Cardiac muscle cell (in vitro differentiated cells and primary cell): ENCODE data around the gene KIAA0930. TPM values are rescaled to one million over a fixed set of nuclear protein-coding genes. Genes with fewer than 3 reads are reported as not detected.
A peak's percentile ranks its signal among the peaks of the same experiment; 100 is the strongest.
"Not testable (repeated sequence)": the region's sequence is repeated elsewhere in the genome, so short reads cannot be mapped to it uniquely, and the experiment has no call there.

Experiments used
- DNase-seq, 2 donors: peaks; one replicate each; pipeline versions ENCODE4 v3.0.0 to v3.0.0-alpha.2; 2010 to 2017; ENCODE audit warnings: low read depth in 1 of 2, low spot score in 1 of 2
- H3K27ac ChIP-seq: fragments of 200-600 bp; sonication (generic); 2 replicates; pipeline ENCODE4 v1.5.1; 2016
- H3K27me3 ChIP-seq: fragments of 200-600 bp; sonication (generic); 2 replicates; pipeline ENCODE4 v1.6.0; 2016; ENCODE audit warnings: control low read depth
- H3K36me3 ChIP-seq: fragments of 200-600 bp; sonication (generic); 2 replicates; pipeline ENCODE4 v1.5.1; 2016; ENCODE audit warnings: control low read depth
- H3K4me1 ChIP-seq: fragments of 200-600 bp; sonication (generic); 2 replicates; pipeline ENCODE4 v1.8.1; 2017; ENCODE audit warnings: low read depth, mild to moderate bottlenecking, mixed run types
- H3K4me3 ChIP-seq: fragments of 200-600 bp; sonication (generic); 2 replicates; pipeline ENCODE4 v1.5.1; 2016; ENCODE audit warnings: mild to moderate bottlenecking
- H3K9me3 ChIP-seq: fragments of 200-600 bp; sonication (generic); 2 replicates; pipeline ENCODE4 v1.5.1; 2017; ENCODE audit warnings: low read depth, mild to moderate bottlenecking, control low read depth
- CTCF ChIP-seq: IDR thresholded peaks from 2 replicates; pipeline ENCODE4 v1.5.1; 2012; ENCODE audit warnings: low read depth, mild to moderate bottlenecking, low read length
- polyA plus RNA-seq: library from polyadenylated mRNA; unstranded; fragments of >200 nt; fragmentation: Nextera tagmentation; extraction: Ambion mirVana; gene quantifications from 2 replicates; pipeline ENCODE4 v1.2.1, GENCODE V29; 2016
- total RNA-seq: library from RNA; depleted of rRNA; stranded (reverse); fragments of >200 nt; gene quantifications from 2 replicates; pipeline ENCODE4 v1.2.3, GENCODE V29; 2016

Gene KIAA0930
- total and polyA plus RNA-seq, 2 experiments from 2014 or later = 11.8 to 12.7 TPM

GRCh38 chr22:45280587-45280980, 39.9 kb upstream of the KIAA0930 start:
- Histone ChIP-seq H3K27me3 (peaks cover 19% of the 10 kb centered on the region), H3K27ac (no peak overlapping the region), H3K4me3 (no peak overlapping the region), H3K9me3 (no peaks in the 10 kb centered on the region), H3K4me1 (no peaks in the 10 kb centered on the region), H3K36me3 (no peaks in the 10 kb centered on the region)
- TF ChIP-seq CTCF = no peak
- no peak for DNase-seq

- Histone ChIP-seq H3K9me3 (no peaks in the 10 kb centered on the region), H3K27me3 (peaks cover 11% of the 10 kb centered on the region), H3K4me1 (no peaks in the 10 kb centered on the region), H3K27ac (no peak overlapping the region), H3K4me3 (no peak overlapping the region), H3K36me3 (no peaks in the 10 kb centered on the region)
- TF ChIP-seq CTCF = no peak
- DNase-seq = no peak
Observed at GRCh38 chr22:45278125-45278524, 37.4 kb upstream of the KIAA0930 start.

GRCh38 chr22:45277720-45278119, 37.0 kb upstream of the KIAA0930 start:
- H3K9me3 ChIP-seq, H3K27ac ChIP-seq, H3K4me1 ChIP-seq, H3K36me3 ChIP-seq, H3K4me3 ChIP-seq, H3K27me3 ChIP-seq, DNase-seq: not testable (repeated sequence)

- no peaks in the 10 kb centered on the region for H3K27me3 ChIP-seq
- H3K4me3 ChIP-seq = no peak overlapping the region
- no peak overlapping the region for H3K27ac ChIP-seq
- no peaks in the 10 kb centered on the region for H3K9me3 ChIP-seq
- no peak for TF ChIP-seq CTCF
- peaks cover 10% of the 10 kb centered on the region for H3K4me1 ChIP-seq
- no peaks in the 10 kb centered on the region for H3K36me3 ChIP-seq
- no peak for DNase-seq
Observed at GRCh38 chr22:45276507-45277105, 35.9 kb upstream of the KIAA0930 start.

- Histone ChIP-seq H3K27me3 (no peaks in the 10 kb centered on the region), H3K36me3 (no peaks in the 10 kb centered on the region), H3K27ac (no peak overlapping the region), H3K4me1 (peaks cover 13% of the 10 kb centered on the region), H3K9me3 (no peaks in the 10 kb centered on the region), H3K4me3 (no peak overlapping the region)
- no peak for DNase-seq
- TF ChIP-seq CTCF = no peak
Observed at GRCh38 chr22:45273452-45274075, 32.9 kb upstream of the KIAA0930 start.

GRCh38 chr22:45272498-45272897, 31.8 kb upstream of the KIAA0930 start:
- Histone ChIP-seq H3K27ac (peak overlapping the region; percentile 75), H3K27me3 (no peaks in the 10 kb centered on the region), H3K4me1 (peaks cover 13% of the 10 kb centered on the region), H3K36me3 (no peaks in the 10 kb centered on the region), H3K9me3 (no peaks in the 10 kb centered on the region), H3K4me3 (no peak overlapping the region)
- no peak for DNase-seq
- no peak for TF ChIP-seq CTCF
